ENCODE measurements around the gene CHCHD6.

DNA sequence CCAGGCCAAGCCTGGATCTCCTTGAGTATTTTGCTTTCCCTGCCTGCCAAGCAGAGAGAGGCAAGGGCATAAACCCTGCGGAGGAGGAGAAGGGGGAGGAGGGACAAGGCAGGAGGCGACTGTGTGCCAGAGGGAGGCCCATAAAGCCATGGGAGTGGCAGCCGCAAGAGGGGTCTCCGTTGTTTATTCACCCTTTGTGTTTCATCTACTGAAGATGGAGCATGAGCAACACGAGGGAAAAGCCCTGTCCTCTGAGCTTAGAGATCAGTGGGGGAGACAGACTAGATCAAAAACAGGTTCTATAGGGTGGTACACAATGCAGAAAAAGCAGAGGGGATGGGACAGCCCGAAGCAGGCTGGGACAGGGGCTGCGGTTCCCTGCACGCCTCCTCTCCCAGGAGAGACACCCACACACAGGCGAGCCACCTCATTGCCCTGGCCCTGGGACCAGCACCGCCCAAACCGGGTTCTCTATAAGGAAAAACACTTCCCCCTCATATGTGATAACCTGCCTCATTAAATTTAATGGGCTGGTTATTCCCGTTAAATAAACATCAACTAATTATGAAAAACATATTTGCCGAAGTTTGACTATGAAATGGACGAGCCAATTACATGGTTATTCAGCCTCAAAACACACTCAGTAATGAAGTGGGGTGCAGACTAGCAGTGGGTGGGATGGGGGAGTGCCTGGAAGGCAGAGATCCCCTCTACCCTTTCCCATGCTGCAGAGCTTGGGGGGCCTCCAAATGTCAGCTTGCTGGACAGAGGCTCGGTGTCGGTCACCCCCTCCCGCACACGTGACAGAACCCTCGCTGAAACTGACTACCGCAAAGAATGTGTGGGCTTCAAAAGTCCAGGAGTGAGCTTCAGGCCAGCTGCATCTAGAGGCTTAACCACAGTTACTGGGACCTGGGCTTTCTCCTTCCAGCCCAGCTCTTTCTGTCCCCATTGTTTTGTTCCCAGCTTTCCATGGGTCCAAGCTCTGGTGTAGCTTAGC lies 264.7 kb downstream of the CHCHD6 start:
- TF ChIP-seq SP1 (IDR thresholded peaks at IDR 0.05) (no peak), FOXA1 (IDR thresholded peaks at IDR 0.05) (no peak), TAF1 (conservative IDR thresholded peaks at IDR 0.05) (no peak), JUND (IDR thresholded peaks at IDR 0.05) (no peak), GABPA (IDR thresholded peaks at IDR 0.05 in 1 of 2, conservative IDR thresholded peaks at IDR 0.05 in 1 of 2) (no peak)
- TF ChIP-seq, protein P1, sequence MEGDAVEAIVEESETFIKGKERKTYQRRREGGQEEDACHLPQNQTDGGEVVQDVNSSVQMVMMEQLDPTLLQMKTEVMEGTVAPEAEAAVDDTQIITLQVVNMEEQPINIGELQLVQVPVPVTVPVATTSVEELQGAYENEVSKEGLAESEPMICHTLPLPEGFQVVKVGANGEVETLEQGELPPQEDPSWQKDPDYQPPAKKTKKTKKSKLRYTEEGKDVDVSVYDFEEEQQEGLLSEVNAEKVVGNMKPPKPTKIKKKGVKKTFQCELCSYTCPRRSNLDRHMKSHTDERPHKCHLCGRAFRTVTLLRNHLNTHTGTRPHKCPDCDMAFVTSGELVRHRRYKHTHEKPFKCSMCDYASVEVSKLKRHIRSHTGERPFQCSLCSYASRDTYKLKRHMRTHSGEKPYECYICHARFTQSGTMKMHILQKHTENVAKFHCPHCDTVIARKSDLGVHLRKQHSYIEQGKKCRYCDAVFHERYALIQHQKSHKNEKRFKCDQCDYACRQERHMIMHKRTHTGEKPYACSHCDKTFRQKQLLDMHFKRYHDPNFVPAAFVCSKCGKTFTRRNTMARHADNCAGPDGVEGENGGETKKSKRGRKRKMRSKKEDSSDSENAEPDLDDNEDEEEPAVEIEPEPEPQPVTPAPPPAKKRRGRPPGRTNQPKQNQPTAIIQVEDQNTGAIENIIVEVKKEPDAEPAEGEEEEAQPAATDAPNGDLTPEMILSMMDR (IDR thresholded peaks at IDR 0.05; ENCODE audit: low read depth, low read length, missing input control), result no peak
- TF ChIP-seq, protein P2, sequence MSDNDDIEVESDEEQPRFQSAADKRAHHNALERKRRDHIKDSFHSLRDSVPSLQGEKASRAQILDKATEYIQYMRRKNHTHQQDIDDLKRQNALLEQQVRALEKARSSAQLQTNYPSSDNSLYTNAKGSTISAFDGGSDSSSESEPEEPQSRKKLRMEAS (IDR thresholded peaks at IDR 0.05), result no peak
- TF ChIP-seq, protein P3, sequence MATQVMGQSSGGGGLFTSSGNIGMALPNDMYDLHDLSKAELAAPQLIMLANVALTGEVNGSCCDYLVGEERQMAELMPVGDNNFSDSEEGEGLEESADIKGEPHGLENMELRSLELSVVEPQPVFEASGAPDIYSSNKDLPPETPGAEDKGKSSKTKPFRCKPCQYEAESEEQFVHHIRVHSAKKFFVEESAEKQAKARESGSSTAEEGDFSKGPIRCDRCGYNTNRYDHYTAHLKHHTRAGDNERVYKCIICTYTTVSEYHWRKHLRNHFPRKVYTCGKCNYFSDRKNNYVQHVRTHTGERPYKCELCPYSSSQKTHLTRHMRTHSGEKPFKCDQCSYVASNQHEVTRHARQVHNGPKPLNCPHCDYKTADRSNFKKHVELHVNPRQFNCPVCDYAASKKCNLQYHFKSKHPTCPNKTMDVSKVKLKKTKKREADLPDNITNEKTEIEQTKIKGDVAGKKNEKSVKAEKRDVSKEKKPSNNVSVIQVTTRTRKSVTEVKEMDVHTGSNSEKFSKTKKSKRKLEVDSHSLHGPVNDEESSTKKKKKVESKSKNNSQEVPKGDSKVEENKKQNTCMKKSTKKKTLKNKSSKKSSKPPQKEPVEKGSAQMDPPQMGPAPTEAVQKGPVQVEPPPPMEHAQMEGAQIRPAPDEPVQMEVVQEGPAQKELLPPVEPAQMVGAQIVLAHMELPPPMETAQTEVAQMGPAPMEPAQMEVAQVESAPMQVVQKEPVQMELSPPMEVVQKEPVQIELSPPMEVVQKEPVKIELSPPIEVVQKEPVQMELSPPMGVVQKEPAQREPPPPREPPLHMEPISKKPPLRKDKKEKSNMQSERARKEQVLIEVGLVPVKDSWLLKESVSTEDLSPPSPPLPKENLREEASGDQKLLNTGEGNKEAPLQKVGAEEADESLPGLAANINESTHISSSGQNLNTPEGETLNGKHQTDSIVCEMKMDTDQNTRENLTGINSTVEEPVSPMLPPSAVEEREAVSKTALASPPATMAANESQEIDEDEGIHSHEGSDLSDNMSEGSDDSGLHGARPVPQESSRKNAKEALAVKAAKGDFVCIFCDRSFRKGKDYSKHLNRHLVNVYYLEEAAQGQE (IDR thresholded peaks at IDR 0.05), result no peak

Measured in liver (tissue), 3 donors.